Thyroid gland (tissue), 4 donors: ENCODE measurements around the gene GGT6. TPM values are rescaled to one million over a fixed set of nuclear protein-coding genes. Genes with fewer than 3 reads are reported as not detected.

Experiments
- DNase-seq, 2 donors: peaks; one replicate each; pipeline ENCODE4 v3.0.0-alpha.2; 2019
- H3K27ac ChIP-seq, 3 donors: fragments of 200-600 bp; sonication (generic); 1 replicate in 2 of 3; 2 replicates in 1 of 3; pipeline ENCODE4 v1.5.1; 2016 to 2019; ENCODE audit warnings: mild to moderate bottlenecking in 1 of 3, moderate library complexity in 1 of 3
- H3K27me3 ChIP-seq: fragments of 200-600 bp; sonication (generic); one replicate; pipeline ENCODE4 v1.5.1; 2019
- H3K36me3 ChIP-seq, 2 donors: fragments of 200-600 bp; sonication (generic); one replicate each; pipeline ENCODE4 v1.5.1; 2016 to 2019
- H3K4me1 ChIP-seq, 2 donors: fragments of 200-600 bp; sonication (generic); one replicate each; pipeline ENCODE4 v1.5.1; 2017 to 2019
- H3K4me3 ChIP-seq, 3 donors: fragments of 200-600 bp; sonication (generic); replicated peaks in 1 of 3; 1 replicate in 2 of 3; 2 replicates in 1 of 3; pipeline ENCODE4 v1.5.1; 2016; ENCODE audit warnings: mild to moderate bottlenecking in 1 of 3
- H3K9me3 ChIP-seq: fragments of 200-600 bp; sonication (generic); one replicate; pipeline ENCODE4 v1.5.1; 2017
- POLR2A ChIP-seq, 2 donors: fragments of 450-650 bp; IDR thresholded peaks; one replicate each; pipeline ENCODE4 v1.6.1; 2017; ENCODE audit warnings: antibody characterized with exemption in 2 of 2, mild to moderate bottlenecking in 2 of 2, moderate library complexity in 1 of 2
- WGBS, 2 donors: methylation state at CpG; one replicate each; pipeline ENCODE4 v1.1.5; 2017; 5-methylcytosine and 5-hydroxymethylcytosine counted together
- intact Hi-C: fragments of 100-400 bp; cut with DNase I; formaldehyde crosslinking; loops from one replicate; pipeline ENCODE4 v1.15.1; 2023
- total RNA-seq, 4 donors: library from RNA; depleted of rRNA; stranded (reverse); fragments of >200 nt; gene quantifications; one replicate each; pipeline ENCODE4 v1.2.3, GENCODE V29; 2016
- TF ChIP-seq, protein P1 (sequence below), 6 experiments: fragments of 200-600 bp in 3 of 6; fragments of 450-650 bp in 3 of 6; sonication (generic) in 3 of 6; IDR thresholded peaks; one replicate each; pipeline ENCODE4 v1.5.1; 2016 to 2019; ENCODE audit warnings: antibody characterized with exemption in 6 of 6, mild to moderate bottlenecking in 2 of 6, inconsistent platforms in 1 of 6, moderate library complexity in 1 of 6

The GGT6 gene
- total RNA-seq, 4 donors from 2014 or later = 0.56 to 1.3 TPM; not detected in 2

DNA sequence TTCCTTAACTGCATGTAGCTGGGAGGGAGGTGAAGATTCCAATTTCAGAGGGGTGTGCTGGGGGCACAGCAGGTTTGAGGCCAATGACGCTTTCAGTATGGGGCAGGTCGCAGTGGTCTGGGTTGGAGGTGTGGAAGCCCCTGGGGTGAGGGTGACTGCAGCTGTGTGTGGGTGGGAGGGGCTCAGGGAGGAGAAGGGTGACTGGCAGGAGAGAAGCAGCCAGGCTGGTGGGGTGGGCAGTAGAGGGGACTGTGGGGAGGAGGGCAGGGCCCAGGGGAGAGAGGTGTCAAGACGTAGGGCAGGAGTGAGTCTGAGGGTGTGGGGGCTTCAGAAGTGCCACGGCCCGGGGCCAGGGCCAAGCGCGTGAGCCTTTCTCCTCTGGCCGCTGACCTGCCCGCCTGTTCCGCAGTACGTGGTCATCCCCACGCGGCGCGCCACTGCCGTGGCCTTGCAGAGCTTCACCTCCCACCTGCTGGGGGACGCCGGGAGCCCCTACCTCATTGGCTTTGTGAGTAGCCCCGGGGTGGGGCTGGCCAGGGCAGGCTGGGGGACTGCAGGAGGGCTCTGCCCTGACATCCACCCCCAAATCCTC is 24.6 kb downstream of the GGT6 start:
- no peak for DNase-seq
- peaks cover 0 to 51% of the 10 kb centered on the region in 2 donors for H3K4me1 ChIP-seq
- no peaks in the 10 kb centered on the region for H3K9me3 ChIP-seq
- 57 to 58% methylated on average over 15 to 16 of the region's 19 CpGs for whole genome bisulfite sequencing, 2 donors
- intact Hi-C loops = loop anchor here (10.0 kb wide), 1 partner anchor 91 kb away; no protein-coding TSS in a partner anchor
- TF ChIP-seq, protein P1, sequence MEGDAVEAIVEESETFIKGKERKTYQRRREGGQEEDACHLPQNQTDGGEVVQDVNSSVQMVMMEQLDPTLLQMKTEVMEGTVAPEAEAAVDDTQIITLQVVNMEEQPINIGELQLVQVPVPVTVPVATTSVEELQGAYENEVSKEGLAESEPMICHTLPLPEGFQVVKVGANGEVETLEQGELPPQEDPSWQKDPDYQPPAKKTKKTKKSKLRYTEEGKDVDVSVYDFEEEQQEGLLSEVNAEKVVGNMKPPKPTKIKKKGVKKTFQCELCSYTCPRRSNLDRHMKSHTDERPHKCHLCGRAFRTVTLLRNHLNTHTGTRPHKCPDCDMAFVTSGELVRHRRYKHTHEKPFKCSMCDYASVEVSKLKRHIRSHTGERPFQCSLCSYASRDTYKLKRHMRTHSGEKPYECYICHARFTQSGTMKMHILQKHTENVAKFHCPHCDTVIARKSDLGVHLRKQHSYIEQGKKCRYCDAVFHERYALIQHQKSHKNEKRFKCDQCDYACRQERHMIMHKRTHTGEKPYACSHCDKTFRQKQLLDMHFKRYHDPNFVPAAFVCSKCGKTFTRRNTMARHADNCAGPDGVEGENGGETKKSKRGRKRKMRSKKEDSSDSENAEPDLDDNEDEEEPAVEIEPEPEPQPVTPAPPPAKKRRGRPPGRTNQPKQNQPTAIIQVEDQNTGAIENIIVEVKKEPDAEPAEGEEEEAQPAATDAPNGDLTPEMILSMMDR (IDR thresholded peaks at IDR 0.05) = no peak
- TF ChIP-seq POLR2A (IDR thresholded peaks at IDR 0.05) = no peak
- peak overlapping the region in 1 of 3 donors; percentile 17 for H3K27ac ChIP-seq
- H3K4me3 ChIP-seq = no peak overlapping the region
- H3K36me3 ChIP-seq = peaks cover 11 to 17% of the 10 kb centered on the region in 2 donors
- no peaks in the 10 kb centered on the region for H3K27me3 ChIP-seq

DNA sequence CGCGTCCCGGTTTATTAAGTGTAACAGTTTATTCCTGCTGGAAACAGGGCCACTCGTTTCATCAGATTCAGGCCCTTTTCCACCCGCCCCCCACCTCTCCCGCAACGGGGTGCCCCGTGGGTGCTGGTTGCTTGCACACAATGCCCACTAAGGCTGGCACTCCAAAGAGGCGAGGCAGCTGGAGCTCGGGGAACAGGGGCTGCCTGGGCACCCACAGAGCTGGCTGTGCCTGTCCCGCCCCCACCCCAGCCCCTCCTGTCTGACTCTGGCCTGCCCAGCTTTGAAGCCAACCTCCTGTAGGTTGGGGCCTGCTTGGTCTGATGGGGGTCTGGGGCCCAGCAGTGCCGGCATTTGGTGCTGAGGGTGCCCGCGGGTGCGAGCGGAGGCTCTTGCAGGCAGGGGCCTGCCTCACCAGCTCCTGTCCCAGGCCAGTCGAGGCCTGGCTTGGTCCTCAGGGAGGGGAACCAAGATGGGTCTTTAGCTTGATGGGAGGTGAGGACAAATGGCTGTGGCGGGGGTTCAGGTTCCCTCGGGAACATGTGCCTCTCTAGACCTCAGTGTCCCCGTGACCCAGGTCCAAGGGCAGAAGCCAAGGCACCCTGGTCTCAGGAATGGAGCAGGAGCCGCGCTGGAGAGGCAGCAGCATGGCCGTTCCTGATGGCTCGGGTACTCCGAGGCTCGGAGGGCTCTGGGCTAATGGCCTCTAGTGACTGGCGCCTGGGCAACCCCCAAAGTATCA is 25.3 kb downstream of the GGT6 start:
- H3K27me3 ChIP-seq = no peaks in the 10 kb centered on the region
- no peak overlapping the region for H3K4me3 ChIP-seq
- peaks cover 0 to 58% of the 10 kb centered on the region in 2 donors for H3K4me1 ChIP-seq
- no peak for DNase-seq
- intact Hi-C loops = loop anchor here (10.0 kb wide), 1 partner anchor 90 kb away; no protein-coding TSS in a partner anchor
- WGBS, 2 donors = 84 to 92% methylated on average over 16 to 20 of the region's 27 CpGs
- H3K36me3 ChIP-seq = peaks cover 11 to 15% of the 10 kb centered on the region in 2 donors
- TF ChIP-seq, protein P1 (IDR thresholded peaks at IDR 0.05) = no peak
- TF ChIP-seq POLR2A (IDR thresholded peaks at IDR 0.05) = no peak
- H3K27ac ChIP-seq = peak overlapping the region in 1 of 3 donors; percentile 17
- no peaks in the 10 kb centered on the region for H3K9me3 ChIP-seq

DNA sequence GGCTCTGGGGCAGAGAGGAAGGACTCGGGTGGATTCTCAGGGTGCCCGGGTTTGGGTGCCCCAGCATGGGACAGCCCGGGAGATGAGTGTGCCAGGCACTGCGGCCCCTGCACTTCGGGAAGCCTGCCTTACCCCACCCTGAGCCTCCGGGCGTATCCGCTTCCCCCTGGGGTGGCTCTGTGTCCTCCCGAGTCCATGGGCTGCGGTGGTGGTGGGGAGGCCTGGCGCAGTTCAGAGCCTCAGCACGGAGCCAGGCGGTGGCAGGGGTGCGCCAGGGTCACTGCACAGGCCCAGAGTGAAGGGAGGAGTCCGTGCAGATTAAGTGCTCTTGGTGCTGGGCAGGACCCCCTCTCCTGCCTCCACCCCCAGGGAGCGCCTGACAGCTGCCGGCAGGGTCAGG is 25.9 kb downstream of the GGT6 start:
- TF ChIP-seq POLR2A (IDR thresholded peaks at IDR 0.05) = no peak
- TF ChIP-seq, protein P1 (IDR thresholded peaks at IDR 0.05) = no peak
- no peak for DNase-seq
- 81 to 100% methylated on average over 4 to 10 of the region's 17 CpGs for WGBS, 2 donors
- Histone ChIP-seq H3K27ac (peak overlapping the region in 2 of 3 donors; percentile 12 to 36), H3K4me3 (no peak overlapping the region), H3K9me3 (no peaks in the 10 kb centered on the region), H3K4me1 (peaks cover 0 to 63% of the 10 kb centered on the region in 2 donors), H3K27me3 (no peaks in the 10 kb centered on the region), H3K36me3 (peaks cover 8 to 12% of the 10 kb centered on the region in 2 donors)
- intact Hi-C loops = loop anchor here (10.0 kb wide), 1 partner anchor 90 kb away; no protein-coding TSS in a partner anchor

DNA sequence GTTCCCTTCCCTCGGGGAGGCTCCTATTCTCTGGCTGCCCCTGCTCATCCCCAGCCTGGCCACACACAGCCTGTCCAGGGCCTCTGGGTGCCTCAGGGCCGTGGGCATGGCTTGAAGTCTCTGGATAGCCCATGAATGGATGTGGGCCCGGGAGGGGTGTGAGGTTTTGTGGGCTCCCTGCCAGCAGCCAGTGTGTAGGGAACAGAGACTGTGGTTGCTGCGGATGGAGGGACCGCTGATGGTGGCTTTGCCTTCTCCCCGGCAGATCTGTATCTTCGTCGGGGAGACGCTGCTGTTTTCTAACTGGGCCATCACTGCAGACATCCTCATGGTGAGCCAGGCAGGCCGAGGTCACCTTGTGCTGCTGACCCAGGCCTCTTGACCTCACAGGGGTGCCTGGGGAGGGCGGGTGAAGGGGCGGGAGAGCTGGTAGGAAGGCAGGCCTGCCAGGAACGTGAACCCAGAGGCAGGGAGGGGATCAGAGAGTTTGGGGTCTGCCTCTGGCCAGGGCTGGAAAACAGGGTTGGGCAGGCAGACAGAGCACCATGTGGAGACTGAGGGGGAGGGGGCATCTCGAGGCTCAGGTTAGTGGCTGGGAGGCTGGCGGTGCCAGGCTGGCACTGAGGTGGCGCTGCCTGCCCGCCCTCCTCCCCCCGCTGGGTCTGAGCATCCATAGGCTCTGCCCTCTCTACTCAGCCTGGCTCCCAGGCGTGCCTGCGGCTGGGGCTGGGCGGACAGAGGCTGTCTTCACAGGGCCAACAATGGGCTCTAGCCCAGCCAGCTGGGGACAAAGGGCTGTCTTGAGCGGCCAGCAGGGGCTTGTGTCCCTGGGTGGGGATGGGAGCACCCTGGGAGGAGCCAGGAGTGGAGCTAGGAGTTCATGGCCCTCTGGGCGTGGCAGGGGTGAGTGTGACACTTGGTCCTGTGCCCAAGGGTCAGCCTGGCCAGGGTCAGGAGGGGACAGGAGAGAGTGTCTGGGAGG is 26.6 kb downstream of the GGT6 start:
- Histone ChIP-seq H3K4me3 (no peak overlapping the region), H3K27ac (peak overlapping the region in 2 of 3 donors; percentile 12 to 36), H3K4me1 (peaks cover 0 to 68% of the 10 kb centered on the region in 2 donors), H3K27me3 (no peaks in the 10 kb centered on the region), H3K36me3 (peaks cover 4 to 5% of the 10 kb centered on the region in 2 donors), H3K9me3 (no peaks in the 10 kb centered on the region)
- 67 to 73% methylated on average over 13 to 21 of the region's 23 CpGs for WGBS, 2 donors
- intact Hi-C loops = loop anchor here (10.0 kb wide), 1 partner anchor 89 kb away; no protein-coding TSS in a partner anchor
- TF ChIP-seq, protein P1 (IDR thresholded peaks at IDR 0.05) = no peak
- TF ChIP-seq POLR2A (IDR thresholded peaks at IDR 0.05) = no peak
- DNase-seq = no peak
